HL-60 (cell line): ENCODE measurements around the gene RGS19.

Source experiments
- GABPA ChIP-seq: IDR thresholded peaks from 2 replicates; pipeline ENCODE4 v1.6.1; 2012; ENCODE audit warnings: low read depth
- POLR2AphosphoS5 ChIP-seq: IDR thresholded peaks from 2 replicates; pipeline ENCODE4 v1.6.1; 2012; ENCODE audit warnings: low read depth
- REST ChIP-seq: IDR thresholded peaks from 2 replicates; pipeline ENCODE4 v1.6.1; 2012; ENCODE audit warnings: low read depth; ENCODE audit not compliant: insufficient replicate concordance
- SPI1 ChIP-seq: IDR thresholded peaks from 2 replicates; pipeline ENCODE4 v1.6.1; 2012; ENCODE audit warnings: low read depth, mild to moderate bottlenecking, borderline replicate concordance
- TF ChIP-seq, protein P1 (sequence below): IDR thresholded peaks from one replicate; pipeline ENCODE4 v1.5.1; 2011; ENCODE audit warnings: low read length, control low read depth, inconsistent platforms; ENCODE audit not compliant: insufficient read depth

DNA sequence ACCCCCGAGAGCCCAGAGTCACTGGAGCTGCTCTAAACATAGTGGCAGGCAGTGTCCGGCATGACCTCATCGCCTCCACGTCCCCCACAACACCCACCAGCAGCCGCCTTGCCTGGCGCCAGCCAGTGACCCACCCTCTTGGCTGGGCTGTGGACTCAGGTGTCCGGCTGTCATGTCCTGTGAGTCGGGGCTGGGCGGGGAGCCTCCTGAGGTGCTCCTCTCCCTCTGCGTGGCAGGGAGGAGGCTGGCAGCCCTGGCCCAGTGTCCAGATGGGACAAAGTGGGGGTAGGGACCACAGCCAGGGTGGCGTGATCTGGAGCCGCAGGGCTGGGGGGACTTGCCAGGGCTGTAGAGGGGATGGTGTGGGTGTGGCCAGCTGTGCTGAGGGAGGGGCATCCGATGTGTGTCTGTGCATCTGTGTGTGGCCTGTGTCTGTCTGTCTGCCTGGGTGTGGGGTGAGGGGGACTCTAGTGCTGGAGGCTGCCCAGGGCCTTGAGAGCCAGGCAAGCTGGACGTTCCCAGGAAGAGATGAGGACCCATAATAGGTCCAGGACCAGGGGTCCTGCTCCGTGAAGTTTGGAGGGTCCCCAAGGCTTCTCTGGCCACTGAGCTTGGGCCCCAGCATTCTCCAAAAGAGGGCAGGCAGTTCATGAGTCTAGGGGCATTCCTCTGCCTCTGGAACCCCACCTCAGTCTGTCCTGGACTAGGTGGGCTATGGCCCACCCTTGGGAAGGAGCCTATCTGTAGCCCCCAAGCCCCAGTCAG lies 27.6 kb downstream of the RGS19 start:
- TF ChIP-seq GABPA (no peak), POLR2AphosphoS5 (no peak), REST (no peak), SPI1 (no peak)
- TF ChIP-seq, protein P1, sequence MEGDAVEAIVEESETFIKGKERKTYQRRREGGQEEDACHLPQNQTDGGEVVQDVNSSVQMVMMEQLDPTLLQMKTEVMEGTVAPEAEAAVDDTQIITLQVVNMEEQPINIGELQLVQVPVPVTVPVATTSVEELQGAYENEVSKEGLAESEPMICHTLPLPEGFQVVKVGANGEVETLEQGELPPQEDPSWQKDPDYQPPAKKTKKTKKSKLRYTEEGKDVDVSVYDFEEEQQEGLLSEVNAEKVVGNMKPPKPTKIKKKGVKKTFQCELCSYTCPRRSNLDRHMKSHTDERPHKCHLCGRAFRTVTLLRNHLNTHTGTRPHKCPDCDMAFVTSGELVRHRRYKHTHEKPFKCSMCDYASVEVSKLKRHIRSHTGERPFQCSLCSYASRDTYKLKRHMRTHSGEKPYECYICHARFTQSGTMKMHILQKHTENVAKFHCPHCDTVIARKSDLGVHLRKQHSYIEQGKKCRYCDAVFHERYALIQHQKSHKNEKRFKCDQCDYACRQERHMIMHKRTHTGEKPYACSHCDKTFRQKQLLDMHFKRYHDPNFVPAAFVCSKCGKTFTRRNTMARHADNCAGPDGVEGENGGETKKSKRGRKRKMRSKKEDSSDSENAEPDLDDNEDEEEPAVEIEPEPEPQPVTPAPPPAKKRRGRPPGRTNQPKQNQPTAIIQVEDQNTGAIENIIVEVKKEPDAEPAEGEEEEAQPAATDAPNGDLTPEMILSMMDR: no peak
